MM.1S (cell line): ENCODE results near the gene ETNPPL.

Experiments
- DNase-seq: peaks from one replicate; pipeline ENCODE4 v3.0.0-alpha.2; 2015
- H2AFZ ChIP-seq: fragments of 300-600 bp; sonication (generic); 2 replicates; pipeline ENCODE4 v1.6.0; 2016; ENCODE audit warnings: antibody characterized with exemption, low read length
- H3F3A ChIP-seq: fragments of 300-600 bp; sonication (generic); 2 replicates; pipeline ENCODE4 v1.6.1; 2016; ENCODE audit warnings: mild to moderate bottlenecking, antibody characterized with exemption, low read length, moderate library complexity, mixed read lengths; ENCODE audit not compliant: insufficient read depth
- H3K27ac ChIP-seq: fragments of 300-600 bp; sonication (generic); 2 replicates; pipeline ENCODE4 v1.5.1; 2016; ENCODE audit warnings: mild to moderate bottlenecking, low read length
- H3K27me3 ChIP-seq: fragments of 300-600 bp; sonication (generic); replicated peaks from 2 replicates; pipeline ENCODE4 v1.6.0; 2016; ENCODE audit warnings: low read length; ENCODE audit not compliant: insufficient read depth
- H3K36me3 ChIP-seq: fragments of 300-600 bp; sonication (generic); replicated peaks from 2 replicates; pipeline ENCODE4 v1.6.1; 2016; ENCODE audit warnings: mild to moderate bottlenecking, low read length, mixed read lengths; ENCODE audit not compliant: insufficient read depth
- H3K4me1 ChIP-seq: fragments of 300-600 bp; sonication (generic); 2 replicates; pipeline ENCODE4 v1.6.1; 2016; ENCODE audit warnings: low read length, mixed read lengths
- H3K4me2 ChIP-seq: fragments of 300-600 bp; sonication (generic); 2 replicates; pipeline ENCODE4 v1.6.0; 2016; ENCODE audit warnings: low read depth, low read length
- H3K4me3 ChIP-seq: fragments of 300-600 bp; sonication (generic); 2 replicates; pipeline ENCODE4 v1.5.1; 2016; ENCODE audit warnings: low read length, mixed read lengths
- H3K79me2 ChIP-seq: fragments of 300-600 bp; sonication (generic); 2 replicates; pipeline ENCODE4 v1.6.1; 2016; ENCODE audit warnings: mixed run types, low read length, mixed read lengths
- H3K9ac ChIP-seq: fragments of 300-600 bp; sonication (generic); 2 replicates; pipeline ENCODE4 v1.6.1; 2016; ENCODE audit warnings: low read length, mixed read lengths
- H3K9me2 ChIP-seq: fragments of 300-600 bp; sonication (generic); replicated peaks from 2 replicates; pipeline ENCODE4 v1.6.1; 2016; ENCODE audit warnings: mild to moderate bottlenecking, low read length, mixed read lengths; ENCODE audit not compliant: insufficient read depth
- H3K9me3 ChIP-seq: fragments of 300-600 bp; sonication (generic); replicated peaks from 2 replicates; pipeline ENCODE4 v1.6.1; 2016; ENCODE audit warnings: mild to moderate bottlenecking, low read length, mixed read lengths; ENCODE audit not compliant: insufficient read depth
- H4K20me1 ChIP-seq: fragments of 300-600 bp; sonication (generic); 2 replicates; pipeline ENCODE4 v1.6.1; 2016; ENCODE audit warnings: mild to moderate bottlenecking, low read length, moderate library complexity, mixed read lengths; ENCODE audit not compliant: insufficient read depth
- EZH2 ChIP-seq: fragments of 300-600 bp; sonication (generic); optimal IDR thresholded peaks from 2 replicates; pipeline ENCODE3; 2017; ENCODE audit warnings: low read depth, mild to moderate bottlenecking, antibody characterized with exemption, low read length, mixed read lengths
- EZH2phosphoT487 ChIP-seq: fragments of 300-600 bp; sonication (generic); IDR thresholded peaks from 2 replicates; pipeline ENCODE4 v1.6.1; 2018; ENCODE audit warnings: antibody characterized with exemption, low read length
- TF ChIP-seq, protein P1 (sequence below): fragments of 300-600 bp; sonication (generic); IDR thresholded peaks from 2 replicates; pipeline ENCODE4 v1.5.1; 2016; ENCODE audit warnings: antibody characterized with exemption, low read length, mixed read lengths

The ETNPPL gene

DNA sequence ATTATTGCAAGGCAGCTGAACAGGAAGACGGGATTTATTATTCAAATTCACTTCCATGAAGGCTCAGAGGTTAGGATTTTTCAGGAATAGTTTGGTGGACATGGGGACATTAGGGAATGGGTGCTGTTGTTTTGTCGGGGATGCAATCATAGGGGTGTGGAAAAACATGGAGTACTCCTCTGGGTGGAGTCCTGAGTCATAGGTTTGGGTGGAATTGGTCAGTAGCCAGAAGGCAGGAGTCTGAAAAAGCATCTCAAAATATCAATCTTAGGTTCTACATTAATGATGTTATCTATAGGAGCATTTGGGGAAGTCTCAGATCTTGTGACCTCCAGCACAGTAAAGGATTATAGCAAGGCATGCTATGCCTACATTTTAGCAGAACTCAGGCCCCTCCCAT lies 14.5 kb upstream of the ETNPPL start:
- H3K36me3 ChIP-seq: no peaks in the 10 kb centered on the region
- no peak overlapping the region for H3K9ac ChIP-seq
- H3K9me2 ChIP-seq: no peaks in the 10 kb centered on the region
- H2AFZ ChIP-seq: no peak overlapping the region
- H3K79me2 ChIP-seq: no peaks in the 10 kb centered on the region
- H3K9me3 ChIP-seq: no peaks in the 10 kb centered on the region
- H3K27ac ChIP-seq: no peak overlapping the region
- no peaks in the 10 kb centered on the region for H4K20me1 ChIP-seq
- H3K4me3 ChIP-seq: no peak overlapping the region
- H3K4me2 ChIP-seq: no peak overlapping the region
- no peaks in the 10 kb centered on the region for H3K27me3 ChIP-seq
- H3K4me1 ChIP-seq: no peaks in the 10 kb centered on the region
- H3F3A ChIP-seq: no peaks in the 10 kb centered on the region
- DNase-seq: no peak
- TF ChIP-seq, protein P1, sequence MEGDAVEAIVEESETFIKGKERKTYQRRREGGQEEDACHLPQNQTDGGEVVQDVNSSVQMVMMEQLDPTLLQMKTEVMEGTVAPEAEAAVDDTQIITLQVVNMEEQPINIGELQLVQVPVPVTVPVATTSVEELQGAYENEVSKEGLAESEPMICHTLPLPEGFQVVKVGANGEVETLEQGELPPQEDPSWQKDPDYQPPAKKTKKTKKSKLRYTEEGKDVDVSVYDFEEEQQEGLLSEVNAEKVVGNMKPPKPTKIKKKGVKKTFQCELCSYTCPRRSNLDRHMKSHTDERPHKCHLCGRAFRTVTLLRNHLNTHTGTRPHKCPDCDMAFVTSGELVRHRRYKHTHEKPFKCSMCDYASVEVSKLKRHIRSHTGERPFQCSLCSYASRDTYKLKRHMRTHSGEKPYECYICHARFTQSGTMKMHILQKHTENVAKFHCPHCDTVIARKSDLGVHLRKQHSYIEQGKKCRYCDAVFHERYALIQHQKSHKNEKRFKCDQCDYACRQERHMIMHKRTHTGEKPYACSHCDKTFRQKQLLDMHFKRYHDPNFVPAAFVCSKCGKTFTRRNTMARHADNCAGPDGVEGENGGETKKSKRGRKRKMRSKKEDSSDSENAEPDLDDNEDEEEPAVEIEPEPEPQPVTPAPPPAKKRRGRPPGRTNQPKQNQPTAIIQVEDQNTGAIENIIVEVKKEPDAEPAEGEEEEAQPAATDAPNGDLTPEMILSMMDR: no peak
- no peak for TF ChIP-seq EZH2phosphoT487
- TF ChIP-seq EZH2: no peak

DNA sequence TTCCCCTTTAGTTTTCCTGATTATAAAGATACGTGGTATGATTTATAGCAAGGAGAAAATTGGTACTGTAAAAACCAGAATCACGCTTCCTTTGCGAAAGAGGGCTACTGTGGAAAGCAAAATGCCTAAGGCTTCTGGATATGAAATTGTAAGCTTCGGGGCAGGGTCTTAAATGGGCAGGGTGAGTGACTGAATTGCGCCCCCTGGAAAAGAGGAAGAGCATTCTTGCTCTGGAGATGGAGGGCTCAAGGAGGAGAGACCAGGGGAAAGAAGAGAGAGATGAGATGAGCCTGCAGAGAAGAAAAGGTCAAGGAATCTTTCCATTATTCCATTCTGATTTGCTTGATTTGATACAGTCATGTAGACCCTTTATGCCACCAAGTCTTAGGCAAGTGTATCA lies 13.1 kb upstream of the ETNPPL start:
- no peaks in the 10 kb centered on the region for H3K36me3 ChIP-seq
- no peak overlapping the region for H3K4me2 ChIP-seq
- H3K27ac ChIP-seq: no peak overlapping the region
- TF ChIP-seq EZH2phosphoT487: no peak
- TF ChIP-seq, protein P1: no peak
- no peak for TF ChIP-seq EZH2
- no peak overlapping the region for H3K4me3 ChIP-seq
- H3K9me2 ChIP-seq: no peaks in the 10 kb centered on the region
- H3K4me1 ChIP-seq: no peaks in the 10 kb centered on the region
- DNase-seq: no peak
- no peak overlapping the region for H2AFZ ChIP-seq
- no peaks in the 10 kb centered on the region for H3F3A ChIP-seq
- H4K20me1 ChIP-seq: no peaks in the 10 kb centered on the region
- no peaks in the 10 kb centered on the region for H3K27me3 ChIP-seq
- H3K9me3 ChIP-seq: no peaks in the 10 kb centered on the region
- no peaks in the 10 kb centered on the region for H3K79me2 ChIP-seq
- H3K9ac ChIP-seq: no peak overlapping the region

DNA sequence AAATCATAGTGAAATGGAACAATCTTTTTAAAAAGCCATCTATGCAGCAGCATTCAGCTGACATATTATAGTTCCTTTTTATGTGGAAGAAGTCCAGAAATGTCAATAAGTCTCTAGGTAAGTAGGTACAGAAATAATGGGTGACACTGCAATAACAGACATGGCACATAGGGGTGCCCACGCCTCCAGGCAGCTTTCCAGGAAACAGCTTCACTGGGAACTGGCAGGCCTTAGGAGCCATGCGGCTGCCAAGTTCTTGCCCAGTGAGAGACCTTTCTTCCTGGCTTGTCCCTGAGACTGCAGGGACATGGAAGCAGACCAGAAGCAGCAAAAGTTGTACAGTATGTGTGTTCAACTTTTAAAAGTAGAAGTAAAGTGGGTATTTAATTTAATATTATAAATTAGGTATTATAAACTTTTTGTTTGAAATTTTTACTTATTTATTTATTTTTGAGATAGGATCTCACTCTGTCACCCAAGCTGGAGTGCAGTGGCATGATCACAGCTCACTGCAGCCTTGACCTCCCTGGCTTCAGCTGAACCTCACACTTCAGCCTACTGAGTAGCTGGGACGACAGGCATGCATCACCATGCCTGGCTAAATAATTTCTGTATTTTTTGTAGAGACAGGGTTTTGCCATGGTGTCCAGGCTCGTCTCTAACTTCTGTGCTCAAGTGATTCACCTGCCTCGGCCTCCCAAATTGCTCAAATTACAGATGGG lies 12.1 kb upstream of the ETNPPL start:
- H3K9me2 ChIP-seq: no peaks in the 10 kb centered on the region
- H3K4me1 ChIP-seq: no peaks in the 10 kb centered on the region
- no peaks in the 10 kb centered on the region for H3K79me2 ChIP-seq
- H3F3A ChIP-seq: no peaks in the 10 kb centered on the region
- no peaks in the 10 kb centered on the region for H3K36me3 ChIP-seq
- no peak overlapping the region for H3K9ac ChIP-seq
- H2AFZ ChIP-seq: no peak overlapping the region
- H3K4me2 ChIP-seq: no peak overlapping the region
- no peak for DNase-seq
- H3K4me3 ChIP-seq: no peak overlapping the region
- H3K9me3 ChIP-seq: no peaks in the 10 kb centered on the region
- TF ChIP-seq EZH2 (no peak), EZH2phosphoT487 (no peak)
- TF ChIP-seq, protein P1: no peak
- H3K27ac ChIP-seq: no peak overlapping the region
- no peaks in the 10 kb centered on the region for H3K27me3 ChIP-seq
- H4K20me1 ChIP-seq: no peaks in the 10 kb centered on the region
